H1 (cell line): ENCODE measurements around the gene WASF3. TPM values are rescaled to one million over a fixed set of nuclear protein-coding genes. Genes with fewer than 3 reads are reported as not detected.

Experiments
- CTCF ChIA-PET: fragments of 300-600 bp; sonication (Branson Sonifier 250); formaldehyde crosslinking; loops from one replicate; lab custom pipeline; 2021; ENCODE audit not compliant: partially characterized antibody; lab: Charles Lee
- POLR2A ChIA-PET: fragments of 300-600 bp; sonication (Branson Sonifier 250); formaldehyde crosslinking; loops from one replicate; lab custom pipeline; 2021; ENCODE audit warnings: inconsistent platforms; ENCODE audit not compliant: partially characterized antibody; lab: Charles Lee
- DNase-seq, 2 experiments: peaks; one replicate each; pipeline versions ENCODE4 v3.0.0 to v3.0.0-alpha.2; 2010 to 2022; ENCODE audit warnings: low spot score in 2 of 2, low read depth in 1 of 2, mixed read lengths in 1 of 2
- FAIRE-seq: peaks from 2 replicates; lab custom pipeline; 2011; peaks lifted over from hg19 to GRCh38; lab: Jason Lieb, UNC
- H2AFZ ChIP-seq: 2 replicates; pipeline ENCODE4 v1.8.1; 2012; ENCODE audit warnings: low read length, inconsistent platforms
- H2AK5ac ChIP-seq: 2 replicates; pipeline ENCODE4 v1.6.1; 2013; ENCODE audit warnings: low read depth, low read length
- H2BK120ac ChIP-seq: replicated peaks from 2 replicates; pipeline ENCODE3; 2013; ENCODE audit warnings: low read depth, low read length, inconsistent platforms
- H2BK12ac ChIP-seq: 2 replicates; pipeline ENCODE4 v1.6.1; 2013; ENCODE audit warnings: low read depth, low read length
- H2BK15ac ChIP-seq: 2 replicates; pipeline ENCODE4 v1.6.1; 2013; ENCODE audit warnings: low read length
- H2BK20ac ChIP-seq: 2 replicates; pipeline ENCODE4 v1.6.1; 2013; ENCODE audit warnings: low read length
- H2BK5ac ChIP-seq: 2 replicates; pipeline ENCODE4 v1.6.1; 2013; ENCODE audit warnings: low read depth, low read length
- H3K14ac ChIP-seq: 2 replicates; pipeline ENCODE4 v1.6.1; 2013; ENCODE audit warnings: inconsistent platforms; ENCODE audit not compliant: insufficient read length
- H3K18ac ChIP-seq: 2 replicates; pipeline ENCODE4 v1.6.1; 2013; ENCODE audit warnings: low read length; ENCODE audit errors: extremely low read depth
- H3K23ac ChIP-seq: 2 replicates; pipeline ENCODE4 v1.6.1; 2013; ENCODE audit warnings: inconsistent platforms; ENCODE audit not compliant: insufficient read length
- H3K23me2 ChIP-seq: 2 replicates; pipeline ENCODE4 v1.6.1; 2013; ENCODE audit warnings: low read depth, low read length
- H3K27ac ChIP-seq: 2 replicates; pipeline ENCODE4 v1.6.1; 2011; ENCODE audit warnings: low read depth, low read length, inconsistent platforms
- H3K27me3 ChIP-seq, 4 experiments: replicated peaks in 1 of 4; 1 replicate in 1 of 4; 2 replicates in 3 of 4; pipeline versions ENCODE4 v1.6.1 to v1.8.1; 2011 to 2013; ENCODE audit warnings: low read length in 3 of 4, mild to moderate bottlenecking in 3 of 4, inconsistent platforms in 2 of 4, mixed read lengths in 2 of 4, moderate library complexity in 1 of 4; ENCODE audit not compliant: control insufficient read depth in 3 of 4, insufficient read depth in 3 of 4; ENCODE audit errors: extremely low read depth in 1 of 4
- H3K36me3 ChIP-seq, 4 experiments: 2 replicates each; pipeline versions ENCODE4 v1.6.1 to v1.8.1; 2011 to 2013; ENCODE audit warnings: mild to moderate bottlenecking in 4 of 4, low read length in 3 of 4, moderate library complexity in 2 of 4, control low read depth in 1 of 4, inconsistent platforms in 1 of 4; ENCODE audit not compliant: insufficient read depth in 4 of 4, control insufficient read depth in 2 of 4
- H3K4ac ChIP-seq: replicated peaks from 2 replicates; pipeline ENCODE3; 2013; ENCODE audit warnings: low read length, low read depth, mixed read lengths, inconsistent platforms; ENCODE audit not compliant: insufficient read length
- H3K4me1 ChIP-seq, 4 experiments: replicated peaks in 1 of 4; 1 replicate in 1 of 4; 2 replicates in 3 of 4; pipeline versions ENCODE4 v1.6.1 to v1.8.1; 2011 to 2013; ENCODE audit warnings: low read length in 3 of 4, inconsistent platforms in 2 of 4, mixed read lengths in 1 of 4; ENCODE audit not compliant: insufficient read depth in 4 of 4, control insufficient read depth in 3 of 4
- H3K4me2 ChIP-seq, 2 experiments: 2 replicates each; pipeline versions ENCODE4 v1.6.1 to v1.8.1; 2011 to 2013; ENCODE audit warnings: low read depth in 2 of 2, low read length in 2 of 2, control low read depth in 1 of 2, inconsistent platforms in 1 of 2, mild to moderate bottlenecking in 1 of 2; ENCODE audit not compliant: insufficient read depth in 1 of 2
- H3K4me3 ChIP-seq, 4 experiments: fragments of 200-600, 300-600 bp in 1 of 4; sonication (generic), shearing (Covaris generic), sonication (Bioruptor Twin) in 1 of 4; 2 replicates each; pipeline versions ENCODE4 v1.5.1 to v1.8.1; 2011 to 2016; ENCODE audit warnings: low read length in 4 of 4, low read depth in 3 of 4, control low read depth in 2 of 4, inconsistent platforms in 2 of 4, mild to moderate bottlenecking in 2 of 4, mixed read lengths in 1 of 4, moderate library complexity in 1 of 4; ENCODE audit not compliant: insufficient read depth in 2 of 4; ENCODE audit errors: extremely low read depth in 1 of 4
- H3K56ac ChIP-seq: replicated peaks from 2 replicates; pipeline ENCODE3; 2013; ENCODE audit warnings: low read depth, mild to moderate bottlenecking, mixed read lengths, low read length, inconsistent platforms; ENCODE audit not compliant: insufficient read length
- H3K79me1 ChIP-seq: 2 replicates; pipeline ENCODE4 v1.6.1; 2013; ENCODE audit warnings: low read depth, low read length, control low read depth
- H3K79me2 ChIP-seq, 2 experiments: 2 replicates each; pipeline versions ENCODE4 v1.6.1 to v1.8.1; 2012 to 2013; ENCODE audit warnings: low read length in 2 of 2, mild to moderate bottlenecking in 2 of 2, inconsistent platforms in 1 of 2; ENCODE audit not compliant: insufficient read depth in 2 of 2, control insufficient read depth in 1 of 2
- H3K9ac ChIP-seq, 4 experiments: replicated peaks in 1 of 4; 1 replicate in 1 of 4; 2 replicates in 3 of 4; pipeline versions ENCODE4 v1.6.1 to v1.8.1; 2011 to 2013; ENCODE audit warnings: low read depth in 3 of 4, low read length in 3 of 4, control low read depth in 2 of 4, mild to moderate bottlenecking in 2 of 4, moderate library complexity in 2 of 4, inconsistent platforms in 1 of 4; ENCODE audit errors: extremely low read depth in 1 of 4
- H3K9me3 ChIP-seq, 2 experiments: 2 replicates each; pipeline versions ENCODE4 v1.6.1 to v1.8.1; 2012 to 2013; ENCODE audit warnings: mild to moderate bottlenecking in 2 of 2, moderate library complexity in 2 of 2, control low read depth in 1 of 2, inconsistent platforms in 1 of 2, low read depth in 1 of 2, low read length in 1 of 2, mixed read lengths in 1 of 2; ENCODE audit not compliant: insufficient read depth in 2 of 2
- H4K20me1 ChIP-seq, 2 experiments: replicated peaks in 1 of 2; 2 replicates each; pipeline versions ENCODE3 to v1.8.1; 2011 to 2013; ENCODE audit warnings: inconsistent platforms in 2 of 2, low read length in 2 of 2, mild to moderate bottlenecking in 1 of 2; ENCODE audit not compliant: insufficient read depth in 2 of 2, control insufficient read depth in 1 of 2
- H4K5ac ChIP-seq: 2 replicates; pipeline ENCODE4 v1.6.1; 2013; ENCODE audit warnings: low read length, low read depth, mixed read lengths, inconsistent platforms; ENCODE audit not compliant: insufficient read length
- H4K8ac ChIP-seq: 2 replicates; pipeline ENCODE4 v1.8.0; 2013; ENCODE audit warnings: mild to moderate bottlenecking, moderate library complexity, low read length, inconsistent platforms; ENCODE audit not compliant: insufficient read depth; ENCODE audit errors: extremely low read depth
- H4K91ac ChIP-seq: replicated peaks from 2 replicates; pipeline ENCODE3; 2013; ENCODE audit warnings: low read length, mixed read lengths, inconsistent platforms; ENCODE audit not compliant: insufficient read length
- WGBS, 2 experiments: shearing (Covaris generic) in 1 of 2; methylation state at CpG; one replicate each; pipeline versions ENCODE4 v1.1.6 to v1.1.7; 2013 to 2015; ENCODE audit warnings: low lambda C conversion rate in 2 of 2, mixed read lengths in 2 of 2, inconsistent platforms in 1 of 2, low coverage in 1 of 2, missing lambda C conversion rate in 1 of 2; ENCODE audit not compliant: insufficient replicate concordance in 2 of 2, insufficient coverage in 1 of 2, insufficient read length in 1 of 2; ENCODE audit errors: extremely low coverage in 1 of 2, missing lambda C conversion rate in 1 of 2; 5-methylcytosine and 5-hydroxymethylcytosine counted together
- polyA plus RNA-seq, 7 experiments: library from polyadenylated mRNA; depleted of rRNA in 3 of 7; stranded (reverse) in 5 of 7; unstranded in 2 of 7; fragments of >200 nt in 5 of 7; fragments of 200-250 nt in 2 of 7; gene quantifications; 1 replicate in 5 of 7; 2 replicates in 1 of 7; 4 replicates in 1 of 7; pipeline versions ENCODE4 v1.2.1 to v1.2.3, GENCODE V29; 2011 to 2013; ENCODE audit warnings: missing spikeins in 2 of 7, mixed read lengths in 2 of 7
- total RNA-seq: library from RNA; stranded (reverse); fragmentation: NEBNext Ultra II Directional; extraction: Animal tissue kit (Norgen Biotek cat#: 25700); gene quantifications from 2 replicates; pipeline ENCODE4 v1.2.1, GENCODE V29; 2021
- TF ChIP-seq, protein P1 (sequence below): IDR thresholded peaks from 2 replicates; pipeline ENCODE4 v1.6.1; 2012; ENCODE audit warnings: low read length, inconsistent platforms

Gene WASF3
- total and polyA plus RNA-seq, 2 of the 8 experiments (the other 6 are each of a cell fraction or from before 2014, with no cell fraction given) = 18.7 to 39.8 TPM

DNA sequence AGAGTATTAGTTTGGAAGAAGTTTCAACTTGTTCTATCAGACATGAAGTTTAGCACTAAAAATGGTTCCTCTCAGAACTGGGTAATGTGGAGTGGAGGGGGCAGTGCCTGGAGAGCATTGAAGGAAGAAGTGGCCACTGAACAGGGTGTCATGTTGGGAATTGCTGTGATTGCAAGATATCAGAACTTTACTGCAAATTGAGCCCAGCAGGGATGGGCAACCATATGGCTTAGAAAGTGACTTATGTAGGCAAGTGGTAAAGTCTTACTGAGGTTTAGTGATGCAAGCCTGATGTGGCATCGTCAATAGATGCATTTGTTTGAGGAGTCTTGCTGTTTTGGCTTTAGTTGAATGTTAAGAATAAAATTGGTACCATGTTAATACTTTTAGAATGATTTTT, 31.7 kb downstream of the WASF3 start:
- peaks cover 0 to 68% of the 10 kb centered on the region in 2 experiments; a peak in 2 of 4 replicates for H3K79me2 ChIP-seq
- no peak overlapping the region for H4K8ac ChIP-seq
- no peak overlapping the region for H3K56ac ChIP-seq
- ChIA-PET CTCF (interaction anchor here (2.1 kb wide), 2 partner anchors 9 to 17 kb away, joined by 6 to 10 read pairs; no protein-coding TSS in a partner anchor), POLR2A (no interaction called here)
- no peak overlapping the region for H2BK12ac ChIP-seq
- no peaks in the 10 kb centered on the region; the same call in 1 of the 2 replicates for H3K23me2 ChIP-seq
- H2AK5ac ChIP-seq = no peak overlapping the region
- DNase-seq = no peak
- no peak overlapping the region for H2BK120ac ChIP-seq
- no peaks in the 10 kb centered on the region for H3K9me3 ChIP-seq
- H2AFZ ChIP-seq = no peak overlapping the region
- H2BK5ac ChIP-seq = no peak overlapping the region
- no peak overlapping the region for H3K9ac ChIP-seq
- H2BK20ac ChIP-seq = no peak overlapping the region
- H4K91ac ChIP-seq = no peak overlapping the region
- FAIRE-seq = no peak
- H3K18ac ChIP-seq = no peak overlapping the region
- H4K5ac ChIP-seq = no peak overlapping the region
- H3K14ac ChIP-seq = no peak overlapping the region
- 92% methylated on average over 1 of the region's 1 CpG; no CpG with 5 or more reads in 1 of the 2 experiments for WGBS, 2 experiments
- no peak overlapping the region for H3K27ac ChIP-seq
- H3K4me2 ChIP-seq = no peak overlapping the region
- H3K4me3 ChIP-seq = no peak overlapping the region
- peaks cover 2% of the 10 kb centered on the region; the same call in 1 of the 2 replicates for H3K79me1 ChIP-seq
- H4K20me1 ChIP-seq = peaks cover 1 to 11% of the 10 kb centered on the region in 2 experiments
- no peak overlapping the region for H3K23ac ChIP-seq
- peaks cover 0 to 3% (median under 1%) of the 10 kb centered on the region in 4 experiments; a peak in 3 of 7 replicates for H3K4me1 ChIP-seq
- H3K36me3 ChIP-seq = no peaks in the 10 kb centered on the region
- peaks cover 0 to 1% (median 0%) of the 10 kb centered on the region in 4 experiments; a peak in 1 of 7 replicates for H3K27me3 ChIP-seq
- no peak overlapping the region for H2BK15ac ChIP-seq
- H3K4ac ChIP-seq = no peak overlapping the region
- TF ChIP-seq, protein P1, sequence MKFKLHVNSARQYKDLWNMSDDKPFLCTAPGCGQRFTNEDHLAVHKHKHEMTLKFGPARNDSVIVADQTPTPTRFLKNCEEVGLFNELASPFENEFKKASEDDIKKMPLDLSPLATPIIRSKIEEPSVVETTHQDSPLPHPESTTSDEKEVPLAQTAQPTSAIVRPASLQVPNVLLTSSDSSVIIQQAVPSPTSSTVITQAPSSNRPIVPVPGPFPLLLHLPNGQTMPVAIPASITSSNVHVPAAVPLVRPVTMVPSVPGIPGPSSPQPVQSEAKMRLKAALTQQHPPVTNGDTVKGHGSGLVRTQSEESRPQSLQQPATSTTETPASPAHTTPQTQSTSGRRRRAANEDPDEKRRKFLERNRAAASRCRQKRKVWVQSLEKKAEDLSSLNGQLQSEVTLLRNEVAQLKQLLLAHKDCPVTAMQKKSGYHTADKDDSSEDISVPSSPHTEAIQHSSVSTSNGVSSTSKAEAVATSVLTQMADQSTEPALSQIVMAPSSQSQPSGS = no peak
